Measurements from ENCODE around the gene CEP290.

GRCh38 chr12:88144546-88145468, 2.9 kb upstream of the CEP290 start:
- TF ChIP-seq EZH2 (IDR thresholded peaks at IDR 0.05; ENCODE audit: borderline replicate concordance, low read depth, low read length, poor library complexity, severe bottlenecking), result no peak
- no peak for TF ChIP-seq CTCF (conservative IDR thresholded peaks at IDR 0.05; ENCODE audit: low read depth, low read length)

Measured in A673 (cell line).